PC-9 (cell line): ENCODE measurements around the gene TMCO4. TPM values are rescaled to one million over a fixed set of nuclear protein-coding genes. Genes with fewer than 3 reads are reported as not detected.
A peak's percentile ranks its signal among the peaks of the same experiment; 100 is the strongest.

Experiments
- BruUV-seq: library from RNA; stranded (reverse); fragments of 400-500 nt; replicated peaks from 2 replicates; lab custom pipeline; 2021; lab: Mats Ljungman, UMichigan
- CTCF ChIA-PET: fragments of 300-600 bp; sonication (Branson Sonifier 250); formaldehyde crosslinking; loops from one replicate; lab custom pipeline; 2022; ENCODE audit warnings: antibody characterized with exemption; lab: Charles Lee
- POLR2A ChIA-PET: fragments of 300-600 bp; sonication (Branson Sonifier 250); formaldehyde crosslinking; loops from one replicate; lab custom pipeline; 2022; ENCODE audit warnings: antibody characterized with exemption; ENCODE audit not compliant: unreplicated experiment; lab: Charles Lee
- DNase-seq, 2 experiments: peaks; one replicate each; pipeline versions ENCODE4 v3.0.0 to v3.0.0-alpha.2; 2015 to 2022; ENCODE audit warnings: mixed read lengths in 1 of 2
- H2AFZ ChIP-seq: fragments of 200-600 bp; sonication (generic); 2 replicates; pipeline ENCODE4 v1.8.1; 2017; ENCODE audit warnings: antibody characterized with exemption
- H3F3A ChIP-seq: fragments of 200-600 bp; sonication (generic); 2 replicates; pipeline ENCODE4 v1.8.1; 2017; ENCODE audit warnings: antibody characterized with exemption, mild to moderate bottlenecking, low read depth; ENCODE audit not compliant: insufficient read depth
- H3K27ac ChIP-seq: fragments of 200-600 bp; sonication (generic); 2 replicates; pipeline ENCODE4 v1.6.1; 2016; ENCODE audit warnings: mixed run types
- H3K27me3 ChIP-seq: fragments of 200-600 bp; sonication (generic); 2 replicates; pipeline ENCODE4 v1.6.1; 2016; ENCODE audit warnings: low read depth, mixed run types; ENCODE audit not compliant: insufficient read depth
- H3K36me3 ChIP-seq: fragments of 200-600 bp; sonication (generic); 2 replicates; pipeline ENCODE4 v1.6.1; 2016; ENCODE audit warnings: low read depth, mixed run types
- H3K4me1 ChIP-seq: fragments of 200-600 bp; sonication (generic); replicated peaks from 2 replicates; pipeline ENCODE4 v1.6.1; 2016; ENCODE audit warnings: mixed run types; ENCODE audit not compliant: insufficient read depth
- H3K4me2 ChIP-seq: fragments of 200-600 bp; sonication (generic); 2 replicates; pipeline ENCODE4 v1.6.1; 2017; ENCODE audit warnings: mixed run types
- H3K4me3 ChIP-seq: fragments of 200-600 bp; sonication (generic); 2 replicates; pipeline ENCODE4 v1.6.1; 2016; ENCODE audit warnings: mixed run types
- H3K79me2 ChIP-seq: fragments of 200-600 bp; sonication (generic); 2 replicates; pipeline ENCODE4 v1.6.1; 2017; ENCODE audit warnings: low read depth, mixed run types
- H3K9me2 ChIP-seq: fragments of 200-600 bp; sonication (generic); 2 replicates; pipeline ENCODE4 v1.8.1; 2017; ENCODE audit warnings: mild to moderate bottlenecking; ENCODE audit not compliant: insufficient read depth
- H3K9me3 ChIP-seq: fragments of 200-600 bp; sonication (generic); 2 replicates; pipeline ENCODE4 v1.8.1; 2016; ENCODE audit warnings: low read depth; ENCODE audit not compliant: insufficient read depth
- H4K20me1 ChIP-seq: fragments of 200-600 bp; sonication (generic); 2 replicates; pipeline ENCODE4 v1.8.1; 2017; ENCODE audit not compliant: insufficient read depth
- EZH2 ChIP-seq: fragments of 200-600 bp; sonication (generic); IDR thresholded peaks from 2 replicates; pipeline ENCODE4 v1.8.0; 2017; ENCODE audit warnings: antibody characterized with exemption, low read depth
- intact Hi-C: fragments of 100-400 bp; cut with micrococcal nuclease; formaldehyde crosslinking; loops from one replicate; pipeline ENCODE4 v1.10.0; 2022; ENCODE audit not compliant: unreplicated experiment
- total RNA-seq: library from RNA; stranded (reverse); gene quantifications from 2 replicates; pipeline ENCODE4 v1.2.3, GENCODE V29; 2021
- TF ChIP-seq, protein P1 (sequence below): fragments of 200-600 bp; sonication (generic); conservative IDR thresholded peaks from 2 replicates; pipeline ENCODE4 v1.6.1; 2017; ENCODE audit warnings: mixed run types, antibody characterized with exemption, mild to moderate bottlenecking, moderate library complexity

The TMCO4 gene
- total RNA-seq, 1 experiment from 2014 or later: 22.6 TPM

DNA sequence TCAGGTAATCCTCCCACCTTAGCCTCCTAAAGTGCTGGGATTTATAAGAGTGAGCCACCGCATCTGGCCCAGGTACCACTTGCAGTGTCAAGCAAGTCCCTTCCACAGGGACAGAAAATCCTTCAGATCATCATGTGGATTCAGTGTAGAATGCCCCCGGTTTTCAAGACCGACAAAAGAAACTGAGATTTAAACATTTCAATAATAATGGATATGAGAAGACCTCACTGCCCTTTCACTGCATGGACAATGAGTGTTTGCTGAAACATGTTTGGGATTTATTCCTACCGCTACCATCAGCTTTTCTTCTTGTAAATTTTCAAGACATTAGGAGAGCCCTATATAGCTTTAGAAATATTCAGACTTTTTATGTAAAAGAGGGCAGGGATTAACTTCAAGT is 93.6 kb downstream of the TMCO4 start:
- Histone ChIP-seq H3K9me2 (no peaks in the 10 kb centered on the region), H3K36me3 (no peaks in the 10 kb centered on the region), H3K9me3 (no peaks in the 10 kb centered on the region), H3K4me2 (no peak overlapping the region), H4K20me1 (no peaks in the 10 kb centered on the region), H3K79me2 (no peaks in the 10 kb centered on the region), H3K4me1 (no peaks in the 10 kb centered on the region), H2AFZ (no peak overlapping the region), H3K4me3 (no peak overlapping the region), H3F3A (no peaks in the 10 kb centered on the region), H3K27me3 (no peaks in the 10 kb centered on the region), H3K27ac (no peak overlapping the region)
- no peak for TF ChIP-seq EZH2
- POLR2A ChIA-PET: no interaction called here
- CTCF ChIA-PET: no interaction called here
- BruUV-seq: no TSS peak
- DNase-seq: no peak
- intact Hi-C loops: no loop called here

DNA sequence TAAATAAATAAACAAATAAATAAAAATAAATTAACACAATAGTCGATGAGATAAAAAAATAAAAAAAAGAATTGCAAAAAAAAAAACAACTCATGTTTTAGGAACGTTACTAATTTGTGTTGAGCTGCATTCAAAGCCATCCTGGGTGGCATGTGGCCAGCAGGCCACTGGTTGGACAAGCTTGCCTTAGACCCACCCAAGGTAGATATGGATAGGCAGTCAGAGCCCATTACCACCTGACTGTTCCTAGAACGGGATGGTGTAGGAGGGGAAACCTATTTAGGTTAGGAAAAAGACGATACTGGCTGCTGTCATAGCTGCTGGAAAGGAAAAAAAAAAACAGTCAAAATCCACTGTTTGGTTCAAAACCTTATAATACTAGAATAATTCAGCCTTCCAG is 94.3 kb downstream of the TMCO4 start:
- DNase-seq: no peak
- intact Hi-C loops: loop anchor here (2.0 kb wide), 1 partner anchor 45 kb away; no protein-coding TSS in a partner anchor
- POLR2A ChIA-PET: no interaction called here
- no peaks in the 10 kb centered on the region for H3K79me2 ChIP-seq
- H4K20me1 ChIP-seq: no peaks in the 10 kb centered on the region
- no peaks in the 10 kb centered on the region for H3K4me1 ChIP-seq
- no peaks in the 10 kb centered on the region for H3K9me3 ChIP-seq
- H3K27ac ChIP-seq: no peak overlapping the region
- no peaks in the 10 kb centered on the region for H3K9me2 ChIP-seq
- H2AFZ ChIP-seq: no peak overlapping the region
- H3K27me3 ChIP-seq: no peaks in the 10 kb centered on the region
- H3K4me3 ChIP-seq: no peak overlapping the region
- no peaks in the 10 kb centered on the region for H3F3A ChIP-seq
- no peak overlapping the region for H3K4me2 ChIP-seq
- TF ChIP-seq EZH2: no peak
- TF ChIP-seq, protein P1, sequence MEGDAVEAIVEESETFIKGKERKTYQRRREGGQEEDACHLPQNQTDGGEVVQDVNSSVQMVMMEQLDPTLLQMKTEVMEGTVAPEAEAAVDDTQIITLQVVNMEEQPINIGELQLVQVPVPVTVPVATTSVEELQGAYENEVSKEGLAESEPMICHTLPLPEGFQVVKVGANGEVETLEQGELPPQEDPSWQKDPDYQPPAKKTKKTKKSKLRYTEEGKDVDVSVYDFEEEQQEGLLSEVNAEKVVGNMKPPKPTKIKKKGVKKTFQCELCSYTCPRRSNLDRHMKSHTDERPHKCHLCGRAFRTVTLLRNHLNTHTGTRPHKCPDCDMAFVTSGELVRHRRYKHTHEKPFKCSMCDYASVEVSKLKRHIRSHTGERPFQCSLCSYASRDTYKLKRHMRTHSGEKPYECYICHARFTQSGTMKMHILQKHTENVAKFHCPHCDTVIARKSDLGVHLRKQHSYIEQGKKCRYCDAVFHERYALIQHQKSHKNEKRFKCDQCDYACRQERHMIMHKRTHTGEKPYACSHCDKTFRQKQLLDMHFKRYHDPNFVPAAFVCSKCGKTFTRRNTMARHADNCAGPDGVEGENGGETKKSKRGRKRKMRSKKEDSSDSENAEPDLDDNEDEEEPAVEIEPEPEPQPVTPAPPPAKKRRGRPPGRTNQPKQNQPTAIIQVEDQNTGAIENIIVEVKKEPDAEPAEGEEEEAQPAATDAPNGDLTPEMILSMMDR: no peak
- CTCF ChIA-PET: interaction anchor here (0.7 kb wide), 1 partner anchor 173 kb away, joined by 5 read pairs; no protein-coding TSS in a partner anchor
- no TSS peak for BruUV-seq
- H3K36me3 ChIP-seq: no peaks in the 10 kb centered on the region

GRCh38 chr1:19704247-19705113 is 95.2 kb downstream of the TMCO4 start:
- Histone ChIP-seq H3K4me3 (no peak overlapping the region), H3K27ac (no peak overlapping the region), H3K36me3 (no peaks in the 10 kb centered on the region), H3K4me1 (no peaks in the 10 kb centered on the region), H3K79me2 (no peaks in the 10 kb centered on the region), H3F3A (no peaks in the 10 kb centered on the region), H2AFZ (no peak overlapping the region), H3K27me3 (no peaks in the 10 kb centered on the region), H4K20me1 (no peaks in the 10 kb centered on the region), H3K9me2 (no peaks in the 10 kb centered on the region), H3K9me3 (no peaks in the 10 kb centered on the region), H3K4me2 (no peak overlapping the region)
- intact Hi-C loops: loop anchor here (2.0 kb wide), 1 partner anchor 44 kb away; no protein-coding TSS in a partner anchor
- BruUV-seq: no TSS peak
- no peak for TF ChIP-seq EZH2
- TF ChIP-seq, protein P1: peak; percentile 89
- DNase-seq: peak in 1 of 2 experiments; percentile 68
- POLR2A ChIA-PET: interaction anchor here (0.7 kb wide), 1 partner anchor 739 kb away, joined by 4 read pairs; no protein-coding TSS in a partner anchor
- CTCF ChIA-PET: interaction anchor here (0.6 to 1.8 kb wide), 4 partner anchors 11 to 48 kb away, joined by 3 to 7 read pairs (median 4); no protein-coding TSS in a partner anchor
